Vagina (tissue), 2 donors: ENCODE measurements around the gene AMPD3.

Experiments used
- CTCF ChIP-seq, 3 experiments: fragments of 450-650 bp in 2 of 3; fragments of 200-600 bp in 1 of 3; sonication (generic) in 1 of 3; IDR thresholded peaks; one replicate each; pipeline ENCODE4 v1.5.1; 2017 to 2019; ENCODE audit warnings: antibody characterized with exemption in 3 of 3, mild to moderate bottlenecking in 2 of 3, moderate library complexity in 2 of 3
- POLR2A ChIP-seq, 2 donors: fragments of 450-650 bp; IDR thresholded peaks; one replicate each; pipeline ENCODE4 v1.6.1; 2017; ENCODE audit warnings: antibody characterized with exemption in 2 of 2, mild to moderate bottlenecking in 2 of 2, moderate library complexity in 2 of 2

DNA sequence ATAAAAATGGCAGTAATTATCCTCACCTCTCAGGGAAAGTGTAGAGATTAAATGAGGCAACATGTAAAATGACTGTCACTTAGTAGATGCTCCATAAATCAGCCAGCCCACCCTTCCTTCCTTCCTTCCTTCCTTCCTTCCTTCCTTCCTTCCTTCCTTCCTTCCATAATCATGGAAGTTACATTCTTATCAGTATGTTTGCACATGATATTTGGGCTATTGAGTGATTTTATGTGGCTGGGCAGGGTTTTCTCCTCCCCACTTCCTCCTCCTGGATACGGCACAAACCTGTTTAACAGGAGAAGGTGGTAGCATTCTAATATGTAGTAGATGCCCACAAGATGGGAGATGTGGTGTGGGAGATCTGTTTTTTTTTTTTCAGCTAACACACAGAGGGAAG lies 101.5 kb downstream of the AMPD3 start:
- no peak for TF ChIP-seq POLR2A (IDR thresholded peaks at IDR 0.05)
- TF ChIP-seq CTCF (IDR thresholded peaks at IDR 0.05) = no peak
